Activated CD4-positive, CD25-positive, alpha-beta regulatory T cell treated with anti-CD3 and anti-CD28 coated beads, Interleukin-2, amount 50 U/mL, for 16 hours (primary cell): ENCODE data around the gene TAOK2.
"Not testable (repeated sequence)": the region's sequence is repeated elsewhere in the genome, so short reads cannot be mapped to it uniquely, and the experiment has no call there.

Experiments used
- DNase-seq: peaks from one replicate; pipeline ENCODE4 v3.0.0-alpha.2; 2020; ENCODE audit warnings: low read depth, low spot score

Gene TAOK2

DNA sequence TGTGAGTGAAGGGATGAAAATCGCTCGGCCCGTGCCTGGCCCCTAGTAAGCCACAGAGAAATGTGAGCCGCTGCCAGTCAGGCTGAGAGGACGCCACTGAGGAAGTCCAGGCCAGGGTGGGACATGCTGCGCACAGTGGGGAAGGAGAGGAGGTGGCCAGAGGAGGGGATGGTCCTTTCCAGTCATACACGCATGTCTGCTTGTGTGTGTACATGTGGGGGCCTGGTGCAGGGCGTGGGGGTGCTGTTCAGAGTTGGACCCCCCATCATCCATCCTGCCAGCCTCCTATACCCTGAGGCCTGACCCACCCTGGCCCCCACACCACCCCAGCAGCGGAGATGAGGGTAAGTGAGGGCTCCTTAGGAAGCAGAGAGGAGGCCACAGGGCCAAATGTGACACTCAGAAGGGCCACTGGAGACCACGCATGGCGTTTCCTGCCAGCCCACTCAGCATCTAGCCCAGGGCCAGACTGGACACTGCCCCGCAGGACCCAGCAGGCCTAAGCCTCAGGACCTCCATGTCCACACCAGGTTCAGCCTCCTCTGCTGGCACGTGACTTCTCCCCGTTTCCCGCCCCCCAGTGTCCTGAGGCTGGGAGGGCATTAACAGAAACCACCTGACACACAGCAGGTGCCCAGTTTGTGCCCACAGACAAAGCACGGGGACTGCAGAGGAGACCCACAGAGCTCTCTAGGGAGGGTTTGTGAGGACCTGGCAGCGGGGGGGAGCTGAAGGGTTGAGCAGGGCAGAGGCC, 30.2 kb downstream of the TAOK2 start:
- DNase-seq: no peak

- no peak for DNase-seq
Observed at GRCh38 chr16:30004424-30004776, 30.7 kb downstream of the TAOK2 start.

- DNase-seq: no peak
Observed at GRCh38 chr16:30004811-30005242, 31.2 kb downstream of the TAOK2 start.

- DNase-seq: no peak
Observed at GRCh38 chr16:30005341-30006094, 31.9 kb downstream of the TAOK2 start.

GRCh38 chr16:30006095-30006473, 32.4 kb downstream of the TAOK2 start:
- DNase-seq: no peak

DNA sequence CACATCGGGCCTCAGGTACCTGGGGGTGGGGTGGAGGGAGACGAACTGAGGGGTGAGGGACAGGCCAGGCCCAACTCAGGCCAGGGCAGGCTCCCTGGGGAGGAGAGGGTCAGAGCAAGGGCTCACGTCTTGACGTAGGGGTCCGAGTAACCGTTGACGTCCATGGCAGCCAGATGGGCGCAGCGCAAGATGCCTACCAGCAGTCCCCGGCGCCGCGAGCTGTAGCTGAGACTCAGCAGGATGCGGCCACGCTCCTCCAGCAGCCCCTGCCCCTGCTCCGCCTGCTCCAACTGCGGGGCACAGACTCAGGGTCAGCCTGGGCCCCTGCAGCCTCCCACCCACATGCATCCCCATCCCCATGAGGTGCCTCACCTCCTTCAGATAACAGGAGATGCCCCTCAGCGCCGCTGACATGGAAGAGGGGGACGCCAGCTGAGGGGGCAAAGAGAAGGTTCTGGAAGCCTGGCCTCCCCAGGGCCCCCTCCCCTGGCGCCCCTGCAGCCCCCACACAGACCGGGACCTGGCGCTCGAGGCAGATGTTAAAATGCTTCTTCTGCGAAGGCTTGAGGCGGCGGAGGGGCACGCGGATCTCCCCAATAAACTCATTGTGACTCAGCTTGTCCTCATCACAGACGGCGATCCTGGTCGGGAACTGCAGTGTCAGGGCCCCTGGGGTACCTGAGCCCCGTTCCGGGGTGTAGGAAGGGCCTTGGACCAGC, 33.1 kb downstream of the TAOK2 start:
- DNase-seq: no peak

- DNase-seq: no peak
Observed at GRCh38 chr16:30007378-30007895, 33.8 kb downstream of the TAOK2 start.

DNA sequence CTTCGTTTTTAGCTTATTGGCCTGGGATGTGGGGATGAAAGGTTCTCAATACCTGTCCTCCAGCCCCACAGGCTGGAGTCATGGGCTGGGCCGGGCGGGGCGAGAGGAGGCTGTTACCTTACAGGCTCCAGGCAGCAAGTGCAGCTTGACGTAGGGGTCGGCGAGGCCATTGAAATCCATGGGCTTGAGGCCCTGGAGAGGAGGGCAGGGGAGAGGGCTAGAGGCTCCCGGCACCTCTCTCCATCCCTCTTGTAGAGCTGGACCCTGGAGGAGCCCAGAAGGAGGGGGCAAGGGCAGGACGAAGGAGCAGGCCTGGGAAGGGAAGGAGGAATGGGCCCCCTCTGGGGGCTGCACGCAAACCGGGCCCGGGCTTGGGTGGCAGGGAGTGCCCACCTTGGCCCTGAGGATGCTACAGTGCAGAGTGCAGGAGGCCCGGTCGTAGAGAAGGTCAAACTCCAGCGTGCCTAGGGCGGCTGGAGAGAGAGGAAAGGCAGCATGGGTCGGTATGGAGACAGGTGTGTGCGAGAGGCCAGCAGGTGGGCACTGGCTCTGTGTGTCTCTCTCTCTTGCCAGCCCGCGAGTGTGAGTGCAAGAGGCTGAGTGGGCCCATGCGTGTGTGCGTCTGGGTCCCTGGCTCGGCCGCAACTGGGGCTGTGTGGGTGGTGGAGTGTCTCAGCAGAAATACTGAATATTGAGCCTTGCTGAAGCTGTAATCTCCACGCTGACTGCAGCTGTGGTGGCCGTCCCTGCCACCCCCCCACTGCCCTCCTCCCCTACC, 35.6 kb downstream of the TAOK2 start:
- no peak for DNase-seq

DNA sequence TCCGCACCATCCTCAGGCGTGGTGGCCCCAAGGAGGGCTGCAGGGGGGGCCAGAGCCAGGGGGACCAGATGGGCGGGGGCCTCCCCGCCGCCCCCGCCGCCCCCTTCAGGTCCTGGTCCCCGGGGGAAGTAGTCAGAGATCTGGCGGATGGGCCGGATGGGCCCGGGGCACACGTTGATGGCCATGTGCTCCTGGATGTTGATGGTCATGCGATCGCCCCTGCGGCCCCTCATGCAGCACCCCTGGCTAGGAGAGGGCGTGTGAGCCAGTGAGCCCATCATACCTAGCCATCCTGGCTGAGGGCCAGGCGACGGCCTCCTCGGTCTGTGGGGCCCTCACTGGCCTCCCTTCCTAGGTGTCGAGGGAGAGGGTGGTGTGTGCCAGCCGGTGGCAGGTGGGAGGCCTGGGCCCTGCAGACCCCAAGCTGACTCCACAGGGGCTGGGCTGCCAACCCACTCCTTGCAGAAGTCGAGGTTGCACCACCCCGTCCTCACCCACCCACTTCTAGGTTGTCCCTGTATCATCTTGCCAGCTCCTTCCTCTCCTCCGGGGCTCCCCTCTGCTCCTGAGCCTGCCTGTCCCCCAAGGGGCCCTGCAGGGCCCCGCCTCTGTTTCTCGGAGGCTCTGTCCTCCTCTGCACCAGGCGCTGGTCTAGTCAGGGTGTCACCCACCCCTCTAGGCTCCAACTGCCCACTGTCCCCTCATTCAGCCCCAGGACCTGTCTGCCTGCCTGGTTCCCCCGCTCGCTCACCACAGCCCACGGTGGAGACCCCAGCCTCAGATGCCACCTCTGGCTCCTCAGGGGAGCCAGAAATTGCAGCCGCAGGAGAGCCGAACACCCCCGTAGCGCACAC, 36.5 kb downstream of the TAOK2 start:
- DNase-seq: no peak

- no peak for DNase-seq
Observed at GRCh38 chr16:30010844-30011713, 37.4 kb downstream of the TAOK2 start, which contains the start of gene DOC2A. Gene DOC2A (minus strand): TSS chr16:30011027. CDS start chr16:30010222, 805 bp downstream.

DNA sequence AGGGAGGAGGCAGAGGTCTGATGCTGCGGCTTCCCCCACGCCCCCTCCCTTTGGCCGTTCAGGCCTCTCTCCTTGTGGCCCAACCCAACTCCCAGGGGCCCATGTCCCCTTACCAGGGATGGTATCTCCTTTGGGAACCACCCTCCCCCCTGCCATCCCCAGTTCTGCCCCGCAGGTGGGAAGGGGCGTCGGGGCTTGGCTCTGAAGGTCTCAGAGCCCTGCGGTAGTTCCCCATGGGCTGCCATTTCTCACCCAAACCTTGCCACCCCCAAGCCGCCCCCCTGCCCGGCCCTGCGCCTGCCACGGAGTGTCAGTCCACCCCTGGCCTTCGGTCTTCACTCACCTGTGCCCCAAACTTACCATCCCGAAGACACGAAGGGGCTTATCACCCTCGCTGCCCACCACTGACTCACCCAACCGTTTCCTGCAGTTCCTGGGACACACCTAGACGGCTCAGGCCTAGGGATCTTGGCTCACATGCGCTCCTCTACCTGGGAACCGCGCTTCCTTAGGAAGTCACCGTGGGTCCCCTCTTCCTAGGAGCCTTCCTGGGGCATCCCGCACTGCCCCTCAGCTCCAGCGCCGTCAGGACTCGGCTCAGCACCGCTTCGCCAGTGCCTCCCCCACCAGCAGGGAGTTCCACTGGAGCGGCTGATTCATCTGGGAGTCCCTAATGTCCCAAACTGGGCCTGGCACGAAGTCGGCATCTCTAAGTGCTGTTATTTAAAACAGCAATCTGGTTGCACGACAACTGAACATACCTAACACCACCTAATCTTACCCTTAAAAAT, 38.2 kb downstream of the TAOK2 start:
- no peak for DNase-seq

GRCh38 chr16:30012598-30012997, 38.9 kb downstream of the TAOK2 start:
- not testable (repeated sequence) for DNase-seq

DNA sequence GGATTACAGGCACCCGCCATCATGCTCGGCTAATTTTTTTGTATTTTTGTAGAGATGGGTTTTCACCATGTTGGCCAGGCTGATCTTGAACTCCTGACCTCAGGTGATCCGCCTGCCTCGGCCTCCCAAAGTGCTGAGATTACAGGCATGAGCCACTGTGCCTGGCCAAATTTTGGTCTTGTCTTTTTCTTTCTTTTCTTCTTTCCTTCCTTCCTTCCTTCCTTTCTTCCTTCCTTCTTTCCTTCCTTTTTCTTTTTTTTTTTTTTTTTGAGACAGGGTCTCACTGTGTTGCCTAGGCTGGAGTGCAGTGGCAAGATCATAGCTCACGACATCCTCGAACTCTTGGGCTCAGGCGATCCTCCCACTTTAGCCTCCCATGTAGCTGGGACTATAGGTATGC, 41.8 kb downstream of the TAOK2 start:
- DNase-seq: not testable (repeated sequence)

GRCh38 chr16:30016555-30017276, 43.0 kb downstream of the TAOK2 start:
- no peak for DNase-seq

GRCh38 chr16:30017277-30017656, 43.6 kb downstream of the TAOK2 start:
- no peak for DNase-seq

GRCh38 chr16:30017937-30018336, 44.3 kb downstream of the TAOK2 start:
- DNase-seq: not testable (repeated sequence)

- no peak for DNase-seq
Observed at GRCh38 chr16:30018731-30019158, 45.1 kb downstream of the TAOK2 start.

- DNase-seq: no peak
Observed at GRCh38 chr16:30022887-30023286, 49.2 kb downstream of the TAOK2 start, which contains the start of gene C16orf92. Gene C16orf92 (plus strand): TSS chr16:30023198. CDS start chr16:30023341, 143 bp downstream.
